ENCODE results near the gene INMT.
"Not testable (repeated sequence)": the region's sequence is repeated elsewhere in the genome, so short reads cannot be mapped to it uniquely, and the experiment has no call there.

Gene INMT

DNA sequence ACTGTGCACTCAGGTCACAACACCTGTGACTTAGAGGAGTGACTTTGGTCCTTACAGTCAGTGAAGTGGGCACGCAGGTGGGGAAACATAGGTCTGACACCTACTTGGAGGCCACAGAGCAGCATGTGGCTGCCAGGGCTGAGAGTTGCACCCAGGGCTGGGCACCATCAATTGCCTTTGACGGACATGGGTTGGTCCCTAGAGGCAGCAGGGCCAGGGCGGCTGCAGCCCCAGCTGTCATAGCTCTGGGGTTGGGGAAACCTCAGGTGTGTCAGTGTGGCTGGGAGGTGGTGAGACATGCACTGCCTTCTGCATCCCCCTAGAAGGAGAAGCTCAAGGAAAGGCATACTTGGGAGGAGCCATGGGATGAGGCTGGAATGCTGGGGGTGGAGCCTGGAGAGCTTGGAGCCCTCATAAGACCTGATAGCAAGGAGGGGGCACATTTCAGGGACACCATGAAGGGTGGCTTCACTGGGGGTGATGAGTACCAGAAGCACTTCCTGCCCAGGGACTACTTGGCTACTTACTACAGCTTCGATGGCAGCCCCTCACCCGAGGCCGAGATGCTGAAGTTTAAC lies at the start of gene INMT:
Gene INMT, plus strand, starts transcription at position 440 of the 578 bp plus-strand sequence. Its CDS starts 16 bp downstream, at position 456.
- no peak for DNase-seq

DNA sequence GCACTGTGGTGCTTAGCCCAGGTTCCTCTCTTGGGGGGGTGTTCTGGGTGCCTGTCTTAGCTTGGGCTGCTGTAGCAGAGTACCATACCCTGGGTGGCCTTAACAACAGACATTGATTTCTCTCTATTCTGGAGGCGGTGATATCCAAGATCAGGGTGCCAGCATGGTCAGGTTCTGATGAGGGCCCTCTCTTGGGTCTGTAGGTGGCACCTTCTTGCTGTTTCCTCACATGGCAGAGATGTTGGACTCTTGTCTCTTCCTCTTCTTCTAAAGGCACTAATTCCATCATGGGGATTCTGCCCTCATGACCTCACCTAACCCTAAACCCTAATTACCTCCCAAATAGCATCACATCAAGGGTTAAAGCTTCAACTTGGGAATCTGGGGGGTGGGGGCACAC lies 49.7 kb upstream of the INMT start:
- DNase-seq, result peak in 1 of 2 donors; percentile 13

DNA sequence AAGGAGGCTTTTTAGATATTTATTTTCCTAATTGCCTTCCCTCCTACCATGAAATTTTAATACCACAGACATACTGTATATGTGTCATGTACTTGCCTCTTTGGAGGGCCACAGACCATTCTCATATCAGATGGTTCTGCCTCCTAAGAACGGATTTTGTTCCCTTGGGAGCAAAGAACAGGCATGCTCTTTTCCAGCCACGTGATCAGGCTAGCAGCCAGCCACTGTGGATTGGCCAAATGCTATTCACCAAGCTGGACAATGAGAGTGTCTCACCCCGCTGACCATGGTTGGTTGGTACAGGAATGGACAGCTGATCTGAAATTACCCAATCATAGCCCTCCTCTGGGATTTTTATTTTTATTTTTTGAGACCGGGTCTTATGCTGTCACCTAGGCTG lies 48.2 kb upstream of the INMT start:
- DNase-seq, result no peak

DNA sequence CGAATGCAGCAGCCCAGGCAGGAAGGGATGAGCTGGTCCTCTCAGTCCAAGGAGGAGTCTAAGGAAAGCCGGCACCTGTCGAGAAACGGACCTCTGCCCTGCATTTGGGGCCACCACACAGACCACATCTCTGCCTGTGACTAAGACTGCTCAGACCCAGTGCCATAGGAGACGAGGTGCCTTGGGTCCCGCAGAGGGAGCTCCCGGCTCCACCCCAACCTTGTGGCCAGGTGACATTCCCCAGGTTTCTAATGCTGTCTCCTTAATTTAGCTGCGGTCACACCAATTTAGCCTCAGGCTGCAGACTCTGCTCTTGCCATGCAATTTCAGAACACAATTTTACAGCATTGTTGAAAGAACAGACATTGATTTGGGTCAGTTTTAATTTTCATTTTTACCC lies 46.9 kb upstream of the INMT start:
- no peak for DNase-seq

DNA sequence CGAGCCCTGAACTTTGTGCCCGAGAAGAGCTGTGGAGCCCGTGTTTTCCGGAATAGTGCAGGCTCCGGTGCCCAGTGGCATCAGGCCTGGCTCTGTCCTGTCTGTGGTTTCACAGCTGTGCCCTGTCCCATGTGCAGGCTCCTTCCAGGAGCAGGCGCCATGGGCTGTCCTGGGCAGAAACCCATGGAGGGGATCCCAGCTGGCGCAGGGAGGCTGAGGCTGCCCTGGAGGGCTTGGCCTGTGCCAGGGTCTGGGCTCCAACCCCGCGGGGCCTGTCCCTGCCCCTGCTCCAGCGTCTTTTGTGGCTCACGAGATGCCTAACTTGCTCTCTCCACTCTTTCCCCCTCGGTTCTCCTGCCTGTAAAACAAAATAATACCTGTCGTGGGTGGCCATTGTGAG lies 46.3 kb upstream of the INMT start:
- DNase-seq, result no peak

DNA sequence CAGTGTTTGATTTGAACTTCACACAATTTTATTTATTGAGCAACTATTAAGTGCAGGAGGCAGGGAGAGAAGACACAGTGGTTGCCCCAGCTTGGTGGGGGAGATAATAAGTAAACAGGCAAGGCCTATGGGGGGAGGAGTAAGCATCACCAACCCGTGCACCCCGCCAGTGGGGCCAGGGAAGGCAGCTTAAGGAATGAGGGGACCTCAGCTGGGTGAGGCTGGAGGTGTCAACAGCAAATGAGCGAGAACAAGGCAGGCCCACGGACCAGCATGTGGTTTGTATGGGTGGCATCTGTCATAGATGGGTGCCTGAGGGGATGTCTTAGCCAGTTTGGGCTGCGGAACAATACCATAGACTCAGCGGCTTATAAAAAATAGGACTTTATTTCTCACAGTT lies 45.6 kb upstream of the INMT start:
- DNase-seq, result no peak

DNA sequence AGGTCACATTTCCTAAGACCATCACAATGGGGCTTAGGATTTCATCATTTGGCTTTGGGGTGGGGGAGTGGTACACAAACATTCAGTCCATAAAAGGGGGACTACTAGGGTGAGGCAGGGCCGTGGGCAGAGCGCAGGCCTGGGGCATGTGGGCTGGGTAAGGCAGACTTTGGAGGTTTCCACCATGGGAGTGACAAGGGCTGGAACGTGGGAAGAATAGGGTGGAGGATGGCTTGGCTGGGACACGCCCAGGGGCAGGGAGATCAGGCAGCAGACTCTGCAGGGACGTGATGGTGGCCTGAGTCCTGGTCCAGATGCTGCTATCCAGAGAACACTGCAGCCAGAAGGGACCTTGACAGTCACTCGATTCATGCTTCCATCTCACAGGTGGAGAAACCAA lies 45.0 kb upstream of the INMT start:
- no peak for DNase-seq

DNA sequence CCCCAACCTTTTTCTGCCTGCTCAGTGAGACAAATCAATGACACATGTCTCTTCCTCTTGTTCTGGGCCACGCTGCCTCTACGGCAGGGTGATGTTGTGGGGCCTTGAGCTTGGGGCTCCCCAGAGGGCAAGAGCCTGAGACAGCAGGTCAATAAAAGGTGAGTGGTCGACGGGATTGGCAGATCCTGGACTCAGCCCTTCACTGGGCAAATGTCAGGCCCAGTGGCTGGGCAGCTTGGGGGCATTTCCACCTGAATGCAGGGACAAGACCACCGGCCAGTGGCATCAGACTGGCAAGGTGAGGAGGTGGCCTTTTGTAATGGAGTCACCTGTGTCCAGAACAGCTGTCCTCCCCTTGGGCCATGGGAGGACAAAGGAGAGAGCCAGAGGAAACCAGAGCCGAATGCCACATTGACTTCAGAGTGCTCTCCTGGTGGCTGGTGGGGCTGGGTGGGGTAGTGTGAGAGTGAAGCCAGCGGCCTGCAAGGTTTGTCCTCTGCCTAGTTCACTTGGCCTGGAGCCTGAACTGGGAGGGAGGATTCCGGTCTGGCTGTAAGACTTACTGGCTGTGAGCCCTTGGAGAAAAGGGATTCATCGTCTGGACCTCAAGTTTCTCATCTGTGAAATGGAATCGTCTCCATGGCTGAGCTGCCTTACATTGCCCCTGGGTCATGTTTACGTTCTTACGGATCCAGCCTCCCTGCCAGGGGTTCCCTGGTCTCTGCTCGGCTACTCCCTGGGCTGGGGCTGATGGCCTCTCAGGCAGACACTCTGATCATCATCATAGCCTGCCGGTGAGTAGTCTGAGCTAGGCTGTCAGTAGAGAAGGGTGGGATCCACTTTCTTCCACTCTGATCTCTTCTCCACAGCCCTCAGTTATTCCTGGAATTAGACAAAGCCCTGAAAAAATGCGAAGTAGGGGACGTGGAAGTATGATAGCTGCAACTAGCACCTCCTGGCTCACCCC lies 44.3 kb upstream of the INMT start:
- no peak for DNase-seq

DNA sequence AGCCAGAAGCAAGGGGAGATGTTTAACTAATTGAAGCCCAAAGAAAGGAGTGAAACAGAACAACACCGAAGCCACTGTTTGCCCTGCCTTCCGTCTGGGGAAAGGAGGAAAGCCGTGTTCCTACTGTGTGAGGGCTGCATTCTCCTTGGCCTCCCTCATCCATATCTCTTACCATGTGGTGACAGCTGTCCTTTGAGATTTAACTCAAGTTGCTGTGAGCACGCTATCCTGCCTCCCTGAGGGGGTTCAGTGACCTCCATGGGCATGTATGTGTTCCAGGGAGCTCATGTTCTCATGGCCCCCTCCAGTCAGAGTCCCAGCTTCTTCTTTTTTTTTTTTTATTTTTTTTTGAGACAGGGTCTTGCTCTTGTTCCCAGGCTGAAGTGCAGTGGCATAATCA lies 43.5 kb upstream of the INMT start:
- DNase-seq, result no peak

DNA sequence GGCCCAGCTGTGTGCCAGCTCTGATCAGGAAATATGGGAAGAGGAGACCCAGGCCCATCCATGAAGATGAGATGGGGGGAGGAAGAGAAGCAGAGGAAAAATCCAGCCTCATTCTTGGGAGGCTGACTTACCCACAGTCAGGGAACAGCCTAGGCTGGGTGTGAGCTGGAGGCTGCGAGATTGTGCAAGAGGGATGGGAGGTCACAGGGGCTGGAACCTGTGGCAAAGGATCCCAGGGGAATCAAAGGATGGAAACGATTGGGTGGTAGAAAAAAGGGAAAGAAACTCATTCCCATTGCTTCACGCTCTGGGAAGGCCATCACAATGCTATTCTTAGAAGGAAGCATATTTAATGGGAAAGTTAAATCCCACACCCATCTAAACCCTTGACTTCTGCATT lies 43.0 kb upstream of the INMT start:
- no peak for DNase-seq

DNA sequence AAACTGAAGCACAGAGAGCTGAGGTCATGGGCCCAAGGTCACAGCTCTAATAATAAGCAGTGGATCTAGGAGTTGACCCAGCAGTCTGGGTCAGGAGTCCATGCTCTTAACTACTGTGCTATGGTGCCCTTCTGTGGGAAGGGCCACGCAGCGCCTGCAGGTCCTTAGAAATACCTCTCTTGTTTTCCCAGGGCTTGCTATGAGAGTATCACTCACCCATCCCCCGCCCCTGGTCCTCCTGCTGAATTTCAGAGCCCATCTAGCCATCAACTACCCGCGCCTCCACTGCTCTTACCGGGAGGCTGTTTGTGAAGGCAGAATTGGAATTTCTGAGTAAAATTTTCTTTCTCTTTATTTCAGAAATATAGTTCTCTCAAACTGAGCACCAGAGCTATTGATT lies 42.4 kb upstream of the INMT start:
- no peak for DNase-seq

DNA sequence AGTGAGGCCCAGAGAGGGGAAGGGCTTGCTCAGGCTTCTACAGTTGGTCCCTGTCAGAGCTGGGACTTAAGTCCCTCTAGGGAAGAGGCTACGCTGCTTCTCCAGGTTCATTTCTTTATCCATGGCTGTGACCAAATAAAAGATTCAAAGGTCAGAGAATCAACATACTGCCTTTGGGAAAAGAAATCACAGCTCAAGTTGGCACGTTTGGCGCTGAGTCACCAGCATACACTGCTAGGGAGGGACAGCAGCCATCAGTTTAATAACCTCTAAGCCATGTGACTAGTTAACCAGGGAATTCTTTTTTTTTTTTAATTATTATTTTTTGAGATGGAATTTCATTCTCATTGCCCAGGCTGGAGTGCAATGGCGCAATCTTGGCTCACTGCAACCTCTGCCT lies 41.3 kb upstream of the INMT start:
- DNase-seq, result no peak

DNA sequence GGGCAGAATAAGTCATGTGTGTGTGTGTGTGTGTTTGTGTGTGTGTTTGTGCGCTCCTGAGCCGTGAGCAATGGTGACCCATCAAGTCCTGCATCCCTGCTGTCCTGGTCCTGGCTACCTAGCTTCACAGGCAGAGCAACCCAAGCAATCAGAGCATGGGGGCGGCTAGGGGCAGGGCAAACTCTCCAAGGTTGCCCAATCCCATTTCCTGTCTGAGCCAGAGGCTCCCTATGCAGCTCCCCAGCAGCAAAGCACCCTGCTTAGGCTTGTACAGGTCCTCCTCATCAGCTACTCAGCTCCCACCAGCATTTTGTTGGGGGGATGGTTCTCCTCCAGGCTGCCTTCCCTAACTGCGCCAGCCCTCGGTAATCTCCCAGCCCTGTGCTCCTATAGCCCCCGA lies 38.5 kb upstream of the INMT start:
- no peak for DNase-seq

DNA sequence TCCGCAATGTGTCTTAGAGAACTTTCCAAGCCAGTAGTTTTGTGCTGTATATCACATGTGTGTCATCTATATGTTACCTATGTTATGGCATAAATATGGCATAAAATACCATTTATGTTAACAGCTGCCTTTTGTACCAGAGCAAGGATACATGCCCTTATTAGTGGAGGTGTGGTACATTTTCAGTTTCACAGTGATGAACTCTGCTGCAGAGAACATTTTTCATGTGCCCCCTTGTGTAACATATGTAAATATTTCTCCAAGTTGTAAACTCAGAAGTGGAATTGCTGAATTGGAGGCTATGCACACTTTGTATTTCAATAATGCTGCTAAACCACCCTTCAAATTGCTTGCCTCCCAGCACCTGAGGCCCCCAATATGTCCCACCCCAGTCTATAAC lies 37.8 kb upstream of the INMT start:
- DNase-seq, result no peak

DNA sequence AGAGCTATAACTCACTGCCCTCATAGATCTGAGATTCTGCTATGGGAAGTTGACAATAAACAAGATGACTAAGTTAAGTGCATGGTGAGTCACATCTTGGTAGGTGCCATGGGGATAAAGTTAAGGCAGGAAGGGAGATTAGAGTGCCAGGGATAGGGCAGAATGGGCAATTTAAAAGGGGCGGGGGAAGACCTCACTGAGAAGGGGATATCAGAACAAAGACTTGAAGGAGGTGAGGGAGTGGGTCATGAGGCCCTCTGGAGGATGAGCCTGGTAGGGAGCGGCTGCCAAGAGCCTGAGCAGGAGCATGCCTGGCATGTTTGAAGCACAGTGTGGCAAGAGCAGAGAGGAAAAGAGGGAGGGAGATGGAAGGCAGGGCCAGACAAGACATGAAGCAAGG lies 34.8 kb upstream of the INMT start:
- no peak for DNase-seq

DNA sequence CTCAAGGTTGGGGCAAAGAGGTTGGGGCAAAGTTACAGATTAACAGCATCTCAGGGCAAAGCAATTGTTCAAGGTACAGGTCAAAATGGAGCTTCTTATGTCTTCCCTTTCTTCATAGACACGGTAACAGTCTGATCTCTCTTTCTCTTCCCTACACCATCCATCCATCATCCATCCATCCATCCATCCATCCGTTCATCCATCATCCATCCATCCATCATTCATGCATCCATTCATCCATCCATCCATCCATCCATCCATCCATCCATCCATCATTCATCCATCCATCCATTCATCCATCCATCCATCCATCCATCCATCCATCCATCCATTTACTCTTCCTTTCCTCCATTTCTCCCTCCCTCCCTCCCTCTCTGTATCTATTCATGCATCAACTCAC lies 32.5 kb upstream of the INMT start:
- not testable (repeated sequence) for DNase-seq

DNA sequence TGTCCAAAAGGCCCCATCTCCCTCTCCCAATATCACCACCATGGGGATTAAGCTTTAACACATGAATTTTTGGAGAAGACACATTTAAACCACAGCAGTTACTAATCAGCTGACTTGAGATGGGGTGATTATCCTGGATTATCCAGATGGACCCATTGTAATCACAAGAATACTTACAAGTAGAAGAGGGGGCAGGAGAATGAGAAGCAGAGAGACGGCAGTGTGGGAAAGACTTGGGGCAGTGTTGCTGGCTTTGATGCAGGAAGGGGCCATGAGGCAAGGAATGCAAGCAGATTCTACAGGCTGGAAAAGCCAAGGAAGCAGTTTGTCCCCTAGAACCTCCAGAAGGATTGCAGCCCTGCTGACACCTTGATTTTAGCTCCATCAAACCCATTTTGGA lies 30.7 kb upstream of the INMT start:
- DNase-seq, result no peak

DNA sequence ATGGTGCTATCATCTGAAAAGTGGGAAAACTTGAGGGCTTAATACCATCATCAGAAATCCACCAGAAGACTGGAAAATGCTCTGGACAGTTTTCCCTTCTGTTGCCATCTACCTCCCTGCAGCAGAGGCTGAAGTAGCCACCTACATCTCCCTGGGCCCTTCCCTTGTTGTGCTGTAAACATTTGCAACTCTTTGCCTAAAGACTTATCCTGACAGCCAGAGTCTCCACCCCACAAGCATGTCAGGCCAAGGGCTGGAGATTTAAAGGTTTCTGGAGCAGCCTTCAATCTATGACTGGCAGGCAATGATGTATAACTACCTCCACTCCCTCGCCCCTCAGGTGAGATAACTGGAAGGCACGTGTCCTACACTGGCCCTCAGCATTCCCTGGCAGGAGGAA lies 29.7 kb upstream of the INMT start:
- no peak for DNase-seq

DNA sequence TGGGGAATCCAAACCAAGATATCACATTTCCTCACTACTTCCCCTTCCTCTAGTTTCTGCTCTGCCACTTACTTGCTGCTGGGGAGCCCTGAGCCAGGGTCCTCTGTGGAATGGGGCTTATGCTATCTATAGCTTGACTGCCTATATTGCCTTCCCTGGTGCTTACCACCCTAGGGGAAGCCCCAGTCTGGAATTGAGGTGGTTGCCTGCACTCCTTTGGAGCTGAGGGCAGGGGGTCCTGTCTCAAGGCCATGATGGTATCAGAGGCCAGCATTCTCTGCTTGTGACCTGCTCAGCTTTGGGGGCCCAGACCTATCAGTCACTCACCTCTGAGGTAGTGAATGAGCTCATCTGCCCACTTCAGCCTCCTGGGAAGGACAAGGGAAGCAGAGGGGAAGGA lies 29.3 kb upstream of the INMT start:
- DNase-seq, result no peak

DNA sequence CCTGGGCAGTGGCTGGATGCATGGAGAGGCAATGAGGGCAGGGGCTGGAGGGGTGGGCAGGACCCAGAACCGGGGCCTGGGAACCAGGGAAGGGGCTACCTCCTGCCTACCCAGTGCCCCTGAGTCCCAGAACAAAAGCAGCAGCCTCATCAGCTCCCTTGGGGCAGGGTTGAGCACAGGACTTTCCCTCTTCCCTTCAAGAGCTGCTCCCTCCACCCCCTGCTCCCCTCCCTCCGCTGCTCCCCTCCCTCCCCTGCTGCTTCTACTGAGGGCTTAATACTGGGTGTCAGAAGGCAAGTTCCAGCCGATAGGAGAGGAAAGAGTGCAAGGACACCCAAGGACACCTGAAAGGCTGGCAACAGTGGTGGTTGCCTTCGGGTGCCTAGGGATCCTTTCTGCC lies 28.2 kb upstream of the INMT start:
- DNase-seq, result no peak

DNA sequence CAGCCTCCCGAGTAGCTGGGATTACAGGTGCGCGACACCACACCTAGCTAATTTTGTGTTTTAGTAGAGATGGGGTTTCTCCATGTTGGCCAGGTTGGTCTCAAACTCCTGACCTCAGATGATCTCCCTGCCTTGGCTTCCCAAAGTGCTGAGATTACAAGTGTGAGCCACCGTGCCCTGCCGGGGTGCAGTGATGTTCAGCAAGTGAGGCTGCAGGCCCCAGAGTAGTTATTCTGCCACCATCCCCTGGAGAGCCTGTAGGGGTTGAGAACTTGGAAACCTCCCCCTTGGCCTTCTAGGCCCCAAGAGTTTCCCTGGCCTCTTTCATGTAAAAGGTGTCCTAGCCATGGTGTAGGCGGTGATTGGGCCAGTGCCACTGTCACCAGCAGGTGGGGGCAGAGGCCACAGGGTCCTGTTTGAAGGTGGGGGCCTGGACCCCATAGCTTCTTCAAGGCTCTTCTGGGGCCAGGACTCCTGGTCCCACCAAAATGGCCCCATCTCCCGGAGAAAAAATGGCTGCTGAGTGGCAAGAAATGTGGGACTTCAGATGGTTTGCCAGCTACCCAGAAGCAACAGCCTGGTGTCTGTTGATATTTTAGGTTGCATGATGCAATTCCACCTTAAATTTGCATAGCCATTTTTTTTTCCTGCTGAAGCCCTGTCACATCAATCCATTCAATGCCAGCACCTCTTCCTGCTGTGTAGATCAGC lies 25.5 kb upstream of the INMT start:
- DNase-seq, result no peak

DNA sequence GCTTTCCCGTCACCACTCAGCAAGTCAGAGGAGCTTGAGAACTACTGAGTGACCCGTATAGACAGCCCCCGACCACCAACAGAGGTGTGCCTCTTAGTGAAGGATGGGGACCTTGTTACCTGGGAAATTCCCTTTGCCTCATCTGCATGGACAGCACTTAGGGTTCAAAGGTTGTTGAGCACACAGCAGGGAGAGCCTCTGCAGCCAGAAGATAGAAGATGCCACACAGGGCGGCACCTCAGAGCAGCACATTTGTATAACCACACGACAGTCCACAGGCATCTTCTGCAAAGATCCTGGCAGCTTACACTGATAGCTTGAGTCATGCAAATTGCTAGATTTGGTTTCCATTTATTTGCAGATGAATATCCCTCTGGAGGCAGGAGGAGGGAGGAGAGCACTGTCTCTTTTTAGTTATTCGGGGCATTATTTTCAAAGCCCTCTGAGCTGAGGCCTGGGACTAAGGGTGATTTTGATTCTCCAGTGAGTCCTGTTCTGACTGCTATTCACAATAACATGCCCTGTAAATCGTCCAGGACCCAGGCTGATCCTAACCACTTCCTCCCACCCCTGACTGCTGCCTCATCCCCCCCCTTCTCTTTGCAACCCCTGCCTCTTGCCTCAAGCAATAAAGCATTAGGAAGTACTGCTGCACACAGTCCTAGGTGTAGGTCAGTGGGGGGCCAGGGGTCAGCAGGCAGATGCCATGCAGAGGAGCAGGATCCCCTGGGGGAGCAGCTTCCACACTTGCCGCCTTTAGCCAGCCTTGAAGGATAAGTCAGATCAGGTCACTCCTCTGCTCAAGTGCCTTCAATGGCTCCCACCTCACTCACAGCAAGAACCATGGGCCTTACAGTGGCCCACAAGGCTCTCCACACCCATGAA lies 24.6 kb upstream of the INMT start:
- DNase-seq, result peak; percentile 19 to 36

DNA sequence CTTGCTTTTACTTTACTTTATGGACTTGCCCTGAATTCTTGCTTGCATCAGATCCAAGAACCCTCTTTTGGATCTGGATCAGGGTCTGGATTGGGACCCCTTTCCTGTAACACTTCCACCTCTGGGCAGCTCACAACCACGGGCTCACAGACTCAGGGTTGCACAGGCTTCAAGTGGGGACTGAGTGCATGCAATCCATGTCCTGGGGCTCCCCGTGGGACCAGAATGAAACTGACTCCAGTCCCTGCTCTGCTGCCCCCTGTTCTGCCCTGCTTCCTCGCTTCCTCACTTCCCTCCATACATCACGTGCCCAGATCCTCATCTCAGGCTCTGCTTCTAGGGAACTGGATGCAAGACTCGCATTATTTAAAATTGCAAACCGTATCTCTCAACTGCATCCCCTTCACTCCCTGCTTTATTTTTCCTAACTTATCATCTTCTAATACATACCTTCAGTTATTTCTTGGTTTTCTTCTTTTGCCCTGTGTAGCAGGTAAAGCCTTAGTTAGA lies 23.3 kb upstream of the INMT start:
- DNase-seq, result no peak
